Keratinocyte (primary cell): ENCODE data around the gene LAMA2. TPM values are rescaled to one million over a fixed set of nuclear protein-coding genes. Genes with fewer than 3 reads are reported as not detected.

Experiments used
- DNase-seq: peaks from one replicate; pipeline ENCODE4 v3.0.0-alpha.2; 2011; ENCODE audit warnings: low read depth, missing footprints, low spot score
- FAIRE-seq: peaks from 2 replicates; lab custom pipeline; 2011; peaks lifted over from hg19 to GRCh38; lab: Jason Lieb, UNC
- H2AFZ ChIP-seq: 2 replicates; pipeline ENCODE4 v1.6.0; 2012; ENCODE audit warnings: low read length, control low read depth, inconsistent platforms; ENCODE audit not compliant: control insufficient read depth
- H3K27ac ChIP-seq: 2 replicates; pipeline ENCODE4 v1.5.1; 2011; ENCODE audit warnings: low read length; ENCODE audit not compliant: control insufficient read depth, insufficient read depth
- H3K27me3 ChIP-seq: 3 replicates; pipeline ENCODE4 v1.6.0; 2011; ENCODE audit warnings: low read length; ENCODE audit not compliant: control insufficient read depth, insufficient read depth; ENCODE audit errors: extremely low read depth
- H3K36me3 ChIP-seq, 2 experiments: 2 replicates in 1 of 2; 3 replicates in 1 of 2; pipeline ENCODE4 v1.5.1; 2011; ENCODE audit warnings: low read length in 2 of 2, mild to moderate bottlenecking in 1 of 2; ENCODE audit not compliant: control insufficient read depth in 2 of 2, insufficient read depth in 2 of 2; ENCODE audit errors: extremely low read depth in 1 of 2
- H3K4me1 ChIP-seq: 3 replicates; pipeline ENCODE4 v1.5.1; 2011; ENCODE audit warnings: low read length; ENCODE audit not compliant: control insufficient read depth, insufficient read depth; ENCODE audit errors: extremely low read depth
- H3K4me2 ChIP-seq: 3 replicates; pipeline ENCODE4 v1.6.0; 2011; ENCODE audit warnings: low read depth, low read length; ENCODE audit not compliant: control insufficient read depth, insufficient read depth; ENCODE audit errors: extremely low read depth
- H3K4me3 ChIP-seq, 3 experiments: fragments of 200-600 bp in 1 of 3; sonication (generic) in 1 of 3; 2 replicates in 2 of 3; 3 replicates in 1 of 3; pipeline ENCODE4 v1.5.1; 2011 to 2016; ENCODE audit warnings: low read length in 3 of 3, mild to moderate bottlenecking in 3 of 3, control low read depth in 2 of 3, inconsistent platforms in 1 of 3, low read depth in 1 of 3, mixed read lengths in 1 of 3, mixed run types in 1 of 3, moderate library complexity in 1 of 3; ENCODE audit not compliant: control insufficient read depth in 2 of 3, insufficient read depth in 2 of 3; ENCODE audit errors: extremely low read depth in 1 of 3
- H3K79me2 ChIP-seq: 2 replicates; pipeline ENCODE4 v1.6.0; 2012; ENCODE audit warnings: low read length; ENCODE audit not compliant: control insufficient read depth, insufficient read depth
- H3K9ac ChIP-seq: 3 replicates; pipeline ENCODE4 v1.6.0; 2011; ENCODE audit warnings: low read length; ENCODE audit not compliant: control insufficient read depth, insufficient read depth; ENCODE audit errors: extremely low read depth
- H3K9me1 ChIP-seq: 3 replicates; pipeline ENCODE4 v1.6.0; 2011; ENCODE audit warnings: low read length; ENCODE audit not compliant: control insufficient read depth, insufficient read depth; ENCODE audit errors: extremely low read depth
- H3K9me3 ChIP-seq: 2 replicates; pipeline ENCODE4 v1.5.1; 2012; ENCODE audit warnings: low read depth, low read length; ENCODE audit not compliant: control insufficient read depth
- H4K20me1 ChIP-seq: 3 replicates; pipeline ENCODE4 v1.6.0; 2011; ENCODE audit warnings: low read length; ENCODE audit not compliant: control insufficient read depth, insufficient read depth; ENCODE audit errors: extremely low read depth
- CTCF ChIP-seq, 3 experiments: IDR thresholded peaks in 1 of 3; conservative IDR thresholded peaks in 1 of 3; optimal IDR thresholded peaks in 1 of 3; 2 replicates in 2 of 3; 3 replicates in 1 of 3; pipeline versions ENCODE3 to v1.5.1; 2011; ENCODE audit warnings: low read length in 3 of 3, mild to moderate bottlenecking in 3 of 3, moderate library complexity in 2 of 3, control low read depth in 1 of 3, inconsistent platforms in 1 of 3; ENCODE audit not compliant: insufficient read depth in 2 of 3; ENCODE audit errors: extremely low read depth in 1 of 3
- EZH2 ChIP-seq: IDR thresholded peaks from one replicate; pipeline ENCODE4 v1.6.1; 2012; ENCODE audit warnings: inconsistent platforms, mild to moderate bottlenecking, low read length, moderate library complexity
- dilution Hi-C: fragments of 300-500 bp; cut with MboI; formaldehyde crosslinking; loops from one replicate; pipeline ENCODE4 v1.7.0; 2020; ENCODE audit warnings: low sequenced_read_pairs; ENCODE audit not compliant: extremely low pct_ligation_motif_present
- polyA plus RNA-seq, 5 experiments: library from polyadenylated mRNA; depleted of rRNA in 3 of 5; stranded (reverse) in 3 of 5; stranded (forward) in 1 of 5; unstranded in 1 of 5; fragments of >200 nt; gene quantifications; 1 replicate in 1 of 5; 2 replicates in 3 of 5; 3 replicates in 1 of 5; pipeline versions ENCODE4 v1.2.1 to v1.2.3, GENCODE V29; 2011 to 2012; ENCODE audit warnings: missing spikeins in 2 of 5, low read depth in 1 of 5, low replicate concordance in 1 of 5
- small RNA-seq, 3 experiments: library from RNA; depleted of rRNA; stranded (forward); fragments of <200 nt; gene quantifications; one replicate each; pipeline ENCODE3, GENCODE V24; 2012; ENCODE audit warnings: low read depth in 3 of 3, low replicate concordance in 1 of 3; ENCODE audit not compliant: insufficient read length in 3 of 3

The LAMA2 gene
- polyA plus RNA-seq, 1 donor (not counting 4 experiments of a cell fraction or from before 2014, with no cell fraction given) = 1.4 TPM

GRCh38 chr6:129565366-129565765 lies 682.4 kb downstream of the LAMA2 start:
- Histone ChIP-seq H3K9ac (no peak overlapping the region), H3K27ac (no peak overlapping the region), H3K9me1 (no peaks in the 10 kb centered on the region), H3K4me1 (no peaks in the 10 kb centered on the region), H3K9me3 (no peaks in the 10 kb centered on the region), H3K36me3 (no peaks in the 10 kb centered on the region), H2AFZ (no peak overlapping the region), H4K20me1 (no peaks in the 10 kb centered on the region), H3K79me2 (no peaks in the 10 kb centered on the region), H3K4me3 (no peak overlapping the region), H3K27me3 (no peaks in the 10 kb centered on the region), H3K4me2 (no peak overlapping the region)
- no peak for TF ChIP-seq EZH2
- FAIRE-seq (no peak), DNase-seq (no peak)
- dilution Hi-C loops = no loop called here

GRCh38 chr6:129565811-129566210 lies 682.9 kb downstream of the LAMA2 start:
- H3K9ac ChIP-seq = no peak overlapping the region
- H3K4me1 ChIP-seq = no peaks in the 10 kb centered on the region
- dilution Hi-C loops = no loop called here
- FAIRE-seq = no peak
- H3K9me3 ChIP-seq = no peaks in the 10 kb centered on the region
- no peaks in the 10 kb centered on the region for H3K79me2 ChIP-seq
- TF ChIP-seq EZH2 (no peak), CTCF (optimal IDR thresholded peaks at IDR 0.05 in 1 of 3, IDR thresholded peaks at IDR 0.05 in 1 of 3, conservative IDR thresholded peaks at IDR 0.05 in 1 of 3; ENCODE audit: extremely low read depth in 1 of 3, insufficient read depth in 2 of 3, low read length in 3 of 3) (no peak)
- DNase-seq = no peak
- no peak overlapping the region for H3K27ac ChIP-seq
- no peak overlapping the region for H3K4me3 ChIP-seq
- no peak overlapping the region for H3K4me2 ChIP-seq
- no peaks in the 10 kb centered on the region for H3K36me3 ChIP-seq
- no peaks in the 10 kb centered on the region for H4K20me1 ChIP-seq
- H2AFZ ChIP-seq = no peak overlapping the region
- H3K27me3 ChIP-seq = no peaks in the 10 kb centered on the region
- H3K9me1 ChIP-seq = no peaks in the 10 kb centered on the region

Small RNAs within 50 kb of the gene (small RNA-seq; reads per million reads assigned to genes)
- gene RNU6-861P = 0 reads per million in 3 experiments
